MM.1S (cell line): ENCODE measurements around the gene COBL.

ENCODE experiments used
- DNase-seq: peaks from one replicate; pipeline ENCODE4 v3.0.0-alpha.2; 2015
- H2AFZ ChIP-seq: fragments of 300-600 bp; sonication (generic); 2 replicates; pipeline ENCODE4 v1.6.0; 2016; ENCODE audit warnings: antibody characterized with exemption, low read length
- H3F3A ChIP-seq: fragments of 300-600 bp; sonication (generic); 2 replicates; pipeline ENCODE4 v1.6.1; 2016; ENCODE audit warnings: mild to moderate bottlenecking, antibody characterized with exemption, low read length, moderate library complexity, mixed read lengths; ENCODE audit not compliant: insufficient read depth
- H3K27ac ChIP-seq: fragments of 300-600 bp; sonication (generic); 2 replicates; pipeline ENCODE4 v1.5.1; 2016; ENCODE audit warnings: mild to moderate bottlenecking, low read length
- H3K27me3 ChIP-seq: fragments of 300-600 bp; sonication (generic); replicated peaks from 2 replicates; pipeline ENCODE4 v1.6.0; 2016; ENCODE audit warnings: low read length; ENCODE audit not compliant: insufficient read depth
- H3K36me3 ChIP-seq: fragments of 300-600 bp; sonication (generic); replicated peaks from 2 replicates; pipeline ENCODE4 v1.6.1; 2016; ENCODE audit warnings: mild to moderate bottlenecking, low read length, mixed read lengths; ENCODE audit not compliant: insufficient read depth
- H3K4me1 ChIP-seq: fragments of 300-600 bp; sonication (generic); 2 replicates; pipeline ENCODE4 v1.6.1; 2016; ENCODE audit warnings: low read length, mixed read lengths
- H3K4me2 ChIP-seq: fragments of 300-600 bp; sonication (generic); 2 replicates; pipeline ENCODE4 v1.6.0; 2016; ENCODE audit warnings: low read depth, low read length
- H3K4me3 ChIP-seq: fragments of 300-600 bp; sonication (generic); 2 replicates; pipeline ENCODE4 v1.5.1; 2016; ENCODE audit warnings: low read length, mixed read lengths
- H3K79me2 ChIP-seq: fragments of 300-600 bp; sonication (generic); 2 replicates; pipeline ENCODE4 v1.6.1; 2016; ENCODE audit warnings: mixed run types, low read length, mixed read lengths
- H3K9ac ChIP-seq: fragments of 300-600 bp; sonication (generic); 2 replicates; pipeline ENCODE4 v1.6.1; 2016; ENCODE audit warnings: low read length, mixed read lengths
- H3K9me2 ChIP-seq: fragments of 300-600 bp; sonication (generic); replicated peaks from 2 replicates; pipeline ENCODE4 v1.6.1; 2016; ENCODE audit warnings: mild to moderate bottlenecking, low read length, mixed read lengths; ENCODE audit not compliant: insufficient read depth
- H3K9me3 ChIP-seq: fragments of 300-600 bp; sonication (generic); replicated peaks from 2 replicates; pipeline ENCODE4 v1.6.1; 2016; ENCODE audit warnings: mild to moderate bottlenecking, low read length, mixed read lengths; ENCODE audit not compliant: insufficient read depth
- H4K20me1 ChIP-seq: fragments of 300-600 bp; sonication (generic); 2 replicates; pipeline ENCODE4 v1.6.1; 2016; ENCODE audit warnings: mild to moderate bottlenecking, low read length, moderate library complexity, mixed read lengths; ENCODE audit not compliant: insufficient read depth
- EZH2 ChIP-seq: fragments of 300-600 bp; sonication (generic); optimal IDR thresholded peaks from 2 replicates; pipeline ENCODE3; 2017; ENCODE audit warnings: low read depth, mild to moderate bottlenecking, antibody characterized with exemption, low read length, mixed read lengths
- EZH2phosphoT487 ChIP-seq: fragments of 300-600 bp; sonication (generic); IDR thresholded peaks from 2 replicates; pipeline ENCODE4 v1.6.1; 2018; ENCODE audit warnings: antibody characterized with exemption, low read length
- TF ChIP-seq, protein P1 (sequence below): fragments of 300-600 bp; sonication (generic); IDR thresholded peaks from 2 replicates; pipeline ENCODE4 v1.5.1; 2016; ENCODE audit warnings: antibody characterized with exemption, low read length, mixed read lengths

Gene COBL

DNA sequence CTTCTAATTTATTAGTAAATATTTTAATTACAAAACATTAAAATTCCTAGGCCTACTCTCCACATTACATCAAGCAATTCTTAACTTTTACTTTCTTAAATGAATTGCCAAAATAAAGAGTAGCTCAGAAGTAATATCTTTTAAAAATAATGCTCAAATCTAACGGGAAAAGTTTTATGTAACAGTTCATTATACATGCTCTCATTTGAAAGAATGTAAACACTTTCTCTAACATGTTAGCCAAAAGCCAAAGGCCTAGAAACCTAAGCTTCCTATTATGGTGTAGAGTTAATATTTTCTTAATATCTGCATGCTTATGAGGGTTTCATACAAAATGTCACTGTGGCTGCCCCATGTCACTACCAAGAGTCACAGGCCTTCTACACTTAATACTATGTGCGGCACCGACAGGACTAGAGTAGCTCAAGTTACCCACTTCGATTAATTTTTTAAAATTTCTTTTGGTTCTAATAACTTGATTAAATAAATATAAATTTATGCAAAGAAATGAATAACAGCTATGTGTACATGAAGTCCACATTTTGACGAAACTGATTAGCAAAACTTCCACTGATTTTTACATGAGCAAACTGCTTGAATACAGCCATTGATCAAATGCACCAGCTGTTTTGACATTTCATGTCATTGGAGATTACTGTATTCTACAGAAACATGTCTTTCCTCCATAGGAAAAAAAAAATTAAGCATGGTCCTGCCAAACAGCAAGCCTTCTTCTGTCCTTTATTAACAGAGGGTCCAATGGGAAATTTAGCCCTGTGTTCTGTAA is 3.5 kb downstream of the COBL start:
- H3K4me2 ChIP-seq = no peak overlapping the region

DNA sequence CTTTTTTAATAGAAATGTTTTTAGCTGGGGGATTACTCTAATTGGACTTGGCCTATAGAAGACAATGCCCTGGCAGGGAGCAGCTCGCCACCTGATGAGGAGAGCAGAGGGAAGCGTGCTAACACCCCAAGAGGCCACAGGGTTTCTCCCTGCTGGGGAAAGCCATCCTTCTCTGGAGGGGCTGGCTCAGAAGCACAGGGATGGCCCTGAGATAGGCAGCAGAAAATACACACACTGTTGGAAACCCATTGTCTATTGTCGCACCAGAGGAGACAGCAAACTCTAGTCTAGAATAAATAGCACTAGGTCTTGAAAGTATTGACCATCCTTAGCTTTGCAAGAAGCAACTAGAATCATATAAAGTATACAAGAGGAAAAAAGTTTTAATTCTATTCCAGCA is 5.4 kb downstream of the COBL start:
- Histone ChIP-seq H3K36me3 (no peaks in the 10 kb centered on the region), H3K4me1 (no peaks in the 10 kb centered on the region), H3K9me2 (no peaks in the 10 kb centered on the region), H3K27me3 (no peaks in the 10 kb centered on the region), H3K4me2 (no peak overlapping the region), H3K4me3 (no peak overlapping the region), H3K27ac (no peak overlapping the region), H3K79me2 (no peaks in the 10 kb centered on the region), H2AFZ (no peak overlapping the region), H4K20me1 (no peaks in the 10 kb centered on the region), H3K9me3 (no peaks in the 10 kb centered on the region), H3K9ac (no peak overlapping the region), H3F3A (no peaks in the 10 kb centered on the region)
- DNase-seq = no peak
- TF ChIP-seq, protein P1, sequence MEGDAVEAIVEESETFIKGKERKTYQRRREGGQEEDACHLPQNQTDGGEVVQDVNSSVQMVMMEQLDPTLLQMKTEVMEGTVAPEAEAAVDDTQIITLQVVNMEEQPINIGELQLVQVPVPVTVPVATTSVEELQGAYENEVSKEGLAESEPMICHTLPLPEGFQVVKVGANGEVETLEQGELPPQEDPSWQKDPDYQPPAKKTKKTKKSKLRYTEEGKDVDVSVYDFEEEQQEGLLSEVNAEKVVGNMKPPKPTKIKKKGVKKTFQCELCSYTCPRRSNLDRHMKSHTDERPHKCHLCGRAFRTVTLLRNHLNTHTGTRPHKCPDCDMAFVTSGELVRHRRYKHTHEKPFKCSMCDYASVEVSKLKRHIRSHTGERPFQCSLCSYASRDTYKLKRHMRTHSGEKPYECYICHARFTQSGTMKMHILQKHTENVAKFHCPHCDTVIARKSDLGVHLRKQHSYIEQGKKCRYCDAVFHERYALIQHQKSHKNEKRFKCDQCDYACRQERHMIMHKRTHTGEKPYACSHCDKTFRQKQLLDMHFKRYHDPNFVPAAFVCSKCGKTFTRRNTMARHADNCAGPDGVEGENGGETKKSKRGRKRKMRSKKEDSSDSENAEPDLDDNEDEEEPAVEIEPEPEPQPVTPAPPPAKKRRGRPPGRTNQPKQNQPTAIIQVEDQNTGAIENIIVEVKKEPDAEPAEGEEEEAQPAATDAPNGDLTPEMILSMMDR = no peak
- TF ChIP-seq EZH2 = no peak
- no peak for TF ChIP-seq EZH2phosphoT487

More for the DNA sequence above, 3.5 kb downstream of the COBL start:
- no peaks in the 10 kb centered on the region for H3K4me1 ChIP-seq
- no peaks in the 10 kb centered on the region for H3F3A ChIP-seq
- no peak overlapping the region for H3K27ac ChIP-seq
- H2AFZ ChIP-seq = no peak overlapping the region
- no peak for TF ChIP-seq EZH2phosphoT487
- H3K27me3 ChIP-seq = no peaks in the 10 kb centered on the region
- DNase-seq = no peak
- no peaks in the 10 kb centered on the region for H3K36me3 ChIP-seq
- no peaks in the 10 kb centered on the region for H3K9me3 ChIP-seq
- no peaks in the 10 kb centered on the region for H4K20me1 ChIP-seq
- no peak overlapping the region for H3K4me3 ChIP-seq
- no peaks in the 10 kb centered on the region for H3K79me2 ChIP-seq
- no peaks in the 10 kb centered on the region for H3K9me2 ChIP-seq
- no peak overlapping the region for H3K9ac ChIP-seq

DNA sequence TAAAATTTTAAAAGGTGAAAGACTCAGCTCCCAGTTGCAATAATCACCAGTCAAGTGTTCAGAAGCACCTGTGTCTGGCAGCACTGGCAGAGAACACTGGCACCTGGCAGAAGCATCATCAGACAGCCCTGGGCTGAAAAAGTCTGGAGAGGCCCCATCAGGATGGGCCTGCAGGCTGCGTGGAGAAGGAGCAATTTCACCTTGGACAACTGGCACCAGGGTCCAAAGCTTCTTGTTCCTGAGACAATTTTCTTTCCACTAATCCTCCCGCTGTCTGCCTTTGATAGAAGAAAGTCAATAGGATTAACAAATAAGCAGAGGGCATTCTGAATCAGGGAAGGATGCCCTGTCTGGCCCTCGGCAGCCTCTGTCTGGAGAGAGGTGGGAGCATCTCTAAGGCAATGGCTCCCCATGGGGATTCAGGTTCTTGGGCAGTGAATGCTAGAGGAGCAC is 6.5 kb downstream of the COBL start:
- no peak for TF ChIP-seq EZH2phosphoT487
- Histone ChIP-seq H3K36me3 (no peaks in the 10 kb centered on the region), H3K27me3 (no peaks in the 10 kb centered on the region), H2AFZ (no peak overlapping the region), H4K20me1 (no peaks in the 10 kb centered on the region), H3K9me2 (no peaks in the 10 kb centered on the region), H3K4me3 (no peak overlapping the region), H3K27ac (no peak overlapping the region), H3K9me3 (no peaks in the 10 kb centered on the region), H3K79me2 (no peaks in the 10 kb centered on the region), H3K9ac (no peak overlapping the region), H3K4me1 (no peaks in the 10 kb centered on the region), H3F3A (no peaks in the 10 kb centered on the region), H3K4me2 (no peak overlapping the region)
- no peak for DNase-seq

DNA sequence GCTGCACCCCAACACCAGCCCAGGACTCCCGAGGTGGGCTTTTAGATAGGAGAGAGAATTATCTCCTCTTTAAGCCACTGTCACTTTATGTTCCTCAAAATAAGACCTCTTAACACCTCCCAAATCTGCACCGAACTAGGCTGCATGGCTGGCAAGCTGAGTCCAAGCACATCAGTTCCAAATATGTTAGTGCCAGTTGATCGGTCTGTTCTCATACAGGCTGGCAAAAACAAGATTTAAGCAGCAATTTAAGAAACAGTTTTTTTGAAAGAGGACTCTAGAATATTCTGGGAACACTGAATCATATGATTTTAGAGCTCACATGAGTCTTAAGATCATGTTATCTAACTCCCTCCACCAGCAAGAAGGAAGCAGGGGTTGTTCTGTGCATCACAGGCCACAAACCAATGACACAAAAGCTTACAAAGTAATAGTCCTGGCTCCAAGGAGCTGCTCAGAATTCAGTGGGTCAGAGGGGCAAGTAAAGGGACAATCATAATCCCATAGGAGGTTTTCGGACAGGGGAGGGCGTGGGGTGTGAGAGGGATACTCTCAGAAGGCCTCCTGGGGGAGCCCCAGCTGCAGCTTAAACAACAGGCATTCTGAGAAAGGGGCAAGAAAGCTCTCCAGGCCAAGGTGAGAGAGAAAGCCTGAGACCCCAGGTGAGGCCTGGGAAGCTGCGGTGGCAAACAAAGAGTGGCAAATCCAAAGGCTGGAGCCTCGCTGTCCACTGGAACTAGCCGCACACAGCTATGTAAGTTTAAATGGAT is 7.1 kb downstream of the COBL start:
- no peaks in the 10 kb centered on the region for H3K79me2 ChIP-seq
- no peaks in the 10 kb centered on the region for H3K4me1 ChIP-seq
- no peak overlapping the region for H3K27ac ChIP-seq
- no peak overlapping the region for H3K4me3 ChIP-seq
- no peaks in the 10 kb centered on the region for H3K27me3 ChIP-seq
- H3K9me3 ChIP-seq = no peaks in the 10 kb centered on the region
- H2AFZ ChIP-seq = no peak overlapping the region
- no peaks in the 10 kb centered on the region for H3F3A ChIP-seq
- DNase-seq = no peak
- H3K4me2 ChIP-seq = no peak overlapping the region
- TF ChIP-seq, protein P1 = no peak
- TF ChIP-seq EZH2phosphoT487 (no peak), EZH2 (no peak)
- H3K9me2 ChIP-seq = no peaks in the 10 kb centered on the region
- H3K9ac ChIP-seq = no peak overlapping the region
- no peaks in the 10 kb centered on the region for H4K20me1 ChIP-seq
- H3K36me3 ChIP-seq = no peaks in the 10 kb centered on the region
